Epithelial cell of proximal tubule (primary cell): ENCODE data around the gene NIN. TPM values are rescaled to one million over a fixed set of nuclear protein-coding genes. Genes with fewer than 3 reads are reported as not detected.

Experiments
- DNase-seq: peaks from one replicate; pipeline ENCODE4 v3.0.0-alpha.2; 2011; ENCODE audit warnings: low read depth
- H3K4me3 ChIP-seq: 2 replicates; pipeline ENCODE4 v1.5.1; 2011; ENCODE audit warnings: low read depth, mild to moderate bottlenecking, low read length
- total RNA-seq: library from RNA; depleted of rRNA; stranded (reverse); fragments of >200 nt; gene quantifications from 2 replicates; pipeline ENCODE4 v1.2.3, GENCODE V29; 2015
- TF ChIP-seq, protein P1 (sequence below): conservative IDR thresholded peaks from 2 replicates; pipeline ENCODE4 v1.5.1; 2012; ENCODE audit warnings: low read depth, mild to moderate bottlenecking, low read length

The NIN gene
- total RNA-seq, 1 donor from 2014 or later = 26.9 TPM

DNA sequence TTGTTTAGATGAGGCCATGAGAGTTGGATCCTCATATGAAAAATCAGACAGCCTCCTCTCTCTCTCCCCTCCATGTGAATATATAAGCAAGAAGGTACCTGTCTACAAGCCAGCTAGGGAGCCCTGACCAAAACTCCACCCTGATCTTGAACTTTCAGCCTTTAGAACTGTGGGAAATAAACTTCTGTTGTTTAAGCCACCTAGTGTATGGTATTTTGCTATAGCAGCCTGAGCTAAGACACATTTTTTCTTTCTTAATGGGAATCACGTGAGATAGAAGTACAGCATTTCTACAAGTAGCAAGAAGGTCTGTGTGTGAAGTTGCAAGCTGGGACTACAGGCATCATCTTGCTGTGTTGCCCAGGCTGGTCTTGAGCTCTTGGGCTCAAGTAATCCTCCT is 24.6 kb upstream of the NIN start:
- H3K4me3 ChIP-seq = no peak overlapping the region
- TF ChIP-seq, protein P1, sequence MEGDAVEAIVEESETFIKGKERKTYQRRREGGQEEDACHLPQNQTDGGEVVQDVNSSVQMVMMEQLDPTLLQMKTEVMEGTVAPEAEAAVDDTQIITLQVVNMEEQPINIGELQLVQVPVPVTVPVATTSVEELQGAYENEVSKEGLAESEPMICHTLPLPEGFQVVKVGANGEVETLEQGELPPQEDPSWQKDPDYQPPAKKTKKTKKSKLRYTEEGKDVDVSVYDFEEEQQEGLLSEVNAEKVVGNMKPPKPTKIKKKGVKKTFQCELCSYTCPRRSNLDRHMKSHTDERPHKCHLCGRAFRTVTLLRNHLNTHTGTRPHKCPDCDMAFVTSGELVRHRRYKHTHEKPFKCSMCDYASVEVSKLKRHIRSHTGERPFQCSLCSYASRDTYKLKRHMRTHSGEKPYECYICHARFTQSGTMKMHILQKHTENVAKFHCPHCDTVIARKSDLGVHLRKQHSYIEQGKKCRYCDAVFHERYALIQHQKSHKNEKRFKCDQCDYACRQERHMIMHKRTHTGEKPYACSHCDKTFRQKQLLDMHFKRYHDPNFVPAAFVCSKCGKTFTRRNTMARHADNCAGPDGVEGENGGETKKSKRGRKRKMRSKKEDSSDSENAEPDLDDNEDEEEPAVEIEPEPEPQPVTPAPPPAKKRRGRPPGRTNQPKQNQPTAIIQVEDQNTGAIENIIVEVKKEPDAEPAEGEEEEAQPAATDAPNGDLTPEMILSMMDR = peak; percentile 29
- DNase-seq = no peak

DNA sequence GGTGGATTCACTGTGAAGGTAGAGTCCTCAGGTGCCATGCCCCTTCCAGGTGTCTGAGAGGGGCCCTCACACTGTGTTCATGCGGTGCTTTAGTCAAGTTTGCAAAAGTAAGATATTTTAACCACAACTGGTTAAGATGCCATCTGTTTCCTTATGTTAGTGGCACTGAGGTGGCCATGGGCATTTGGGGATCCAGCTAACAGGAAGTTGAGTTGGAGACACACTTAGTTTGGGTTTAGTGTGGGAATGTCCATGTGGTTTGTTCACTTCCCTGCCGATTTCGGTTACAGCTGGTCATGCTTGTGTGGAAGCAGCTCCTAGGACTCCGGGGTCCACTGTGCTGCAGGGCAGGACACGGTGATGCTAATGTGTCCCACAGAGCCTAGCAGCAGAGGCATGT is 23.6 kb upstream of the NIN start:
- TF ChIP-seq, protein P1 = no peak
- no peak overlapping the region for H3K4me3 ChIP-seq
- no peak for DNase-seq

DNA sequence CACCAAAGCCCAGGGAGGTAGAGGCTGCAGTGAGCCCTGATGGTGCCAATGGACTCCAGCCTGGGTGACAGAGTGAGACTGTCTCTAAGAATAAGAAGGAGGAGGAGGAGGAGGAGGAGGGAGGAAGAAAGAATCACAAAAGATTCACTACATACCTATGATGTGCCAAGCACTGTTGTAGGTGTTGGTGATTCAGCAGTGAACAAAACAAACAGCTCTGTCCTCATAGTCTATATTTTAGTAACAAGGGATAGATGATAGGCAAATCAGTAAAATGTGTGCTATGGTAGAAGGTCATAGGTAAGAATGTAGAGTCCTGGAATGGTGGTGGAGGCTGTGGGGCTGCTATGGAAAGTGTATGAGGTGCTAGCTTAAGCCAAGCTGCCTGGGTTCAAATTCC is 22.9 kb upstream of the NIN start:
- TF ChIP-seq, protein P1 = no peak
- no peak overlapping the region for H3K4me3 ChIP-seq

DNA sequence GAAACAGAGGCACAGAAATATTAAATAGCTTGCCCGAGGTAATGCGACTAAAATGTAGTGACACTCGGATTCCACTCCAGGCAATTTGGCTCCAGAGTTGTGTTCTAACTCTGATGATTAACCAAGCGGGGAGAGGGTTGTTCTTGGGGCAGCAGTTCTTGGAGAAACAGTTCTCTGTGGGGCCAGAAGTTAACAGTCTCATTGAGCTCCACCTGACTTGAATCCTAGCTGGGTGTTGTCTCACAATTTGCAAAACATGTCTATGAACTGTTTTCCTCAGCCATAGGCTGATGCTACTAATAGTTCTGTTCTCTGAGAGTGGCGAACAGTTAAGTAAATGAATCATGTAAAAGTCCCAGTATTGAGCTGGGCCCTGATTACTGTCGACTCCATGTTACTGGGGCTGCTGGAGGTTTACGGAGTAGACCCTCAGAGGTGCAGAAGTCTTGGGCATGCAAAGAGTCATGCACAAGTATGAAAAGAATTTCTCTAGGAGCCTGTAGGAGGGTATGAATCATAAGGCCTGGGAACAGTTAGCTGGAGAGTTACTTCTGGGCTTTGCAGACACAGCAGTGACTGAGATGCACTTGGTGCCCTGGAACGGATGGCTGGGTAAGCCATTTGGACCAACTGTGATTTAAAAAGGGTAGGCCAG is 15.4 kb upstream of the NIN start:
- DNase-seq = peak; percentile 91
- TF ChIP-seq, protein P1 = no peak
- H3K4me3 ChIP-seq = no peak overlapping the region

More for the DNA sequence above, 22.9 kb upstream of the NIN start:
- DNase-seq = no peak

DNA sequence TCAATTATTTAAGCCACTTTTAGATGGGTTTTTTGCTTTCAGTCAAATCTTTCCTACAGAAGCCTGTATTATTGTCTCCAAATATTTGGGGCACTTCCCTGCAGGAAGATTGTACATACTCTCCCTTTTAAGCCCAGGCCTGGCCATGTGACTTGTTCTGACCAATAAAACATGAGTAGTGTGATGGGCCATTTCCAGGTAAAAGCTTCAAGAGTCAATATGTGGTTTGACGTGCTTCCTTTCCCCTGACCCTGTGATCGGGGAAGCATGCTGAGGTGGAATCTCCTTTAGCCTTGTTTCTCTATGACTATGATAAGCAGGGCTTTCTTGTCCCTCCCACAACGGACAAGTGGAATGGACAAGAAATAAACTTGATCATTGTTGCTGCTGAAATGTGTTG is 14.2 kb upstream of the NIN start:
- H3K4me3 ChIP-seq = no peak overlapping the region
- no peak for DNase-seq
- TF ChIP-seq, protein P1 = no peak

DNA sequence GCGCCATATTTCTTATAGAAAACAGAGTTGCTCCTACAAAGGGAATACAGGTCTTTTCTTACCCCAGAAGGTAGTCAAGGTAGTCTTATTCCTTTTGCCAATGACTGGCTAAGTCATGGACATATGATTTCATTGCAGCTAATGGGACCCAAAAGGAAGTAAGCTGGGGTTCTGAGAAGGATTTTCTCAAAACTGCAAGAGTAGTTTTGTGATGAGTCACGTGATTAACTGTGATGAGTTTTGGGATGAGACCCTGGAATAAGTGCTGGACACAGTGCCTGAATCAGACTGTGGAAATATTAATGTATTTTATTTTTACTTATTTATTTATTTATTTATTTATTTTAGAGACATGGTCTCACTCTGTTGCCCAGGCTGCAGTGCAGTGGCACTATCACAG is 13.4 kb upstream of the NIN start:
- no peak overlapping the region for H3K4me3 ChIP-seq
- TF ChIP-seq, protein P1 = no peak
- DNase-seq = no peak

DNA sequence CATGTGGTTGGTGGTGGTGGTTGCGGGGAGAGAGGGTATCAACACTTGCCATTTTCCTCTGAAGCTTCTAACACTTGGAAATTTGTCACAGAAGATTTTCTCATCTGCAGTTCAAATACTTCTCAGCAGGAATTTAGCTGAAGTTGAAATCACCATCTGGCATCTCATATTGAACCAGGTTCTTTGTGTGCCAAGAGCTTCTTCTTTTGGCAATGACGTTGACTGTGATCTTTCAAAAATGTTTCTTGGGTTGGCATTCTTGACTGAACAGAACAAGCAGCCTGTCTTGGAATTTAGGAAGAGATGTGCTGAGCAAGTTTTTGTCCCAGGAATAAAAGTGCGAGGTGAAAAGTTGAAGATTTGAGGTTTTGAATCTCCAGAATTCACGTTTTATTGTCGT is 8.7 kb upstream of the NIN start:
- no peak for DNase-seq
- H3K4me3 ChIP-seq = no peak overlapping the region
- TF ChIP-seq, protein P1 = no peak
